HUES64 (cell line): ENCODE data around the gene GAS7.

Experiments used
- H3K27ac ChIP-seq: 2 replicates; pipeline ENCODE4 v1.7.0; 2013; ENCODE audit warnings: low read depth, low read length, inconsistent platforms
- H3K27me3 ChIP-seq: 2 replicates; pipeline ENCODE4 v1.6.1; 2013; ENCODE audit warnings: mild to moderate bottlenecking, low read length; ENCODE audit not compliant: insufficient read depth
- H3K36me3 ChIP-seq: 2 replicates; pipeline ENCODE4 v1.6.1; 2013; ENCODE audit warnings: mild to moderate bottlenecking, low read length; ENCODE audit not compliant: insufficient read depth
- H3K4me1 ChIP-seq: 2 replicates; pipeline ENCODE4 v1.6.1; 2013; ENCODE audit warnings: mild to moderate bottlenecking, low read length, moderate library complexity; ENCODE audit not compliant: insufficient read depth
- H3K4me3 ChIP-seq: 2 replicates; pipeline ENCODE4 v1.5.1; 2013; ENCODE audit warnings: mild to moderate bottlenecking, low read length, moderate library complexity
- H3K9ac ChIP-seq: 2 replicates; pipeline ENCODE4 v1.6.1; 2013; ENCODE audit warnings: mild to moderate bottlenecking, low read depth, low read length
- H3K9me3 ChIP-seq: 2 replicates; pipeline ENCODE4 v1.6.1; 2013; ENCODE audit warnings: low read depth, low read length; ENCODE audit not compliant: insufficient read depth
- WGBS: fragments of 150-250, 120-280 bp; methylation state at CpG from one replicate; pipeline ENCODE4 v1.1.7; 2013; ENCODE audit warnings: missing lambda C conversion rate; 5-methylcytosine and 5-hydroxymethylcytosine counted together

GAS7 gene

DNA sequence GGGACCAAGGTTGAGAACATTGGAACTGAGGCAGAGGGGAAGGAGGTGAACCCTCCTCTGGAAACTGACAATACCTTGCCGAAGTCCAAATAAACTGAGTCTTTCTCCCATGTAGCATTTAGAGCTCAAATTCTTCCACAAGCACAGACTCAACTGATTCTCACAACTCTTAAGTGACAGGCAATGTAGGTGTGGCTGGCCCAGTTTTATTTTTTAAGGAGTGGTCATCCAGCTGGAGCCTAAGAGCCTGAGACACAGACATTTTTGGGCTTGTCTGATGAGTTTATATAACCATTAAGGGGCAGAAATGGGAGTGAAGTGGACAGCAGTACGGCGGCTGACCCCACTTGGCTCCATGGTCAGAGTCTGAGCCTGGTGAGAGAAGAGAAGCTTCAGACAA lies 304.2 kb downstream of the GAS7 start:
- no peaks in the 10 kb centered on the region for H3K9me3 ChIP-seq
- no peak overlapping the region for H3K4me3 ChIP-seq
- no peak overlapping the region for H3K27ac ChIP-seq
- no peak overlapping the region for H3K9ac ChIP-seq
- no peaks in the 10 kb centered on the region for H3K36me3 ChIP-seq
- H3K27me3 ChIP-seq, result no peaks in the 10 kb centered on the region
- no peaks in the 10 kb centered on the region for H3K4me1 ChIP-seq
- WGBS, result 88% methylated on average over 3 of the region's 3 CpGs

DNA sequence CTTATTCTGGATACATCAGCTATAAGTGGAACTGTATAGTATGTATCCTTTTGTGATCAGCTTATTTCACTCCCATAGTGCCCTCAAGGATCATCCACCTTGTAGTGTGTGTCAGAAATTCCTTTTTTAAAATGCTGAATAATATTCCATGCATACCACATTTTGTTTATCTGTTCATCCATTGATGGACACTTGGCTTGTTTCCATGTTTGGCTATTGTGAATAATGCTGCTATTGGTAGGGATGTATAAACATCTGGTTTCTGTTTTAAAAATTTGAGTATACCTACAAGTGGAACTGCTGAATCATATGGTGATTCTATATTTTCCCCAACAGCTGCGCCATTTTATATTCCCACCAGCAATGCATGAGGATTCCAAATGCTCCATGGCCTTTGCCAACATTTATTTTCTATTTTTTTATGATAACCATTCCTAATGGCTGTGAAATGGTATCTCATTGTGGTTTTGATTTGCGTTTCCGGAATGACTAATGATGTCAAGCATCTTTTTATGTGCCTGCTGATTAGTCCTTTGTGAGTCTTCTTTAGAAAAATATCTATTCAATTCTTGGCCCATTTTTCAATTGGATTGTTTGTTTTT lies 304.9 kb downstream of the GAS7 start:
- H3K9me3 ChIP-seq, result no peaks in the 10 kb centered on the region
- WGBS, result 69% methylated on average over 3 of the region's 3 CpGs

DNA sequence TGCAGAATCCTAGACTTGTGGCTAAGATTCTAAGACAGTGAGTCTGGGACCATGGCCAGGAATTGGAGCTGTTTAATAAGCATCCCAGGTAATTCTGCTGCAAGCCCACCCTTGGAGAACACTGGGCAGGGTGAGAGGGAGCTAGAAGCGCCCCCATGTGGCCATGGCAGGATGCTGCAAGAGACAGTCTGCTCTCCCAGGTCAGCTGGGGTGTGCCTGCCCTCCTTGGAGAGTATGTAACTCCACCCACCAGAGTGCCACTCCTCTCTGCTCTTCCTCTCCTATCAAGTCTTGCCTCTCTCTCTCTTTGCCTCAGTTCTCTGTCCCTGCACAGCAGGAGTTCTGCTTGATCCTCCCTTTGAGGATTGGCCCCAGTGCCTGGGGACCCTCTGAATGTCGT lies 308.3 kb downstream of the GAS7 start:
- Histone ChIP-seq H3K27me3 (no peaks in the 10 kb centered on the region), H3K27ac (no peak overlapping the region), H3K4me1 (no peaks in the 10 kb centered on the region), H3K36me3 (no peaks in the 10 kb centered on the region), H3K4me3 (no peak overlapping the region), H3K9me3 (no peaks in the 10 kb centered on the region), H3K9ac (no peak overlapping the region)
- 14% methylated on average over 2 of the region's 2 CpGs for WGBS

More for the DNA sequence above, 304.9 kb downstream of the GAS7 start:
- no peak overlapping the region for H3K9ac ChIP-seq
- H3K4me1 ChIP-seq, result no peaks in the 10 kb centered on the region
- no peaks in the 10 kb centered on the region for H3K27me3 ChIP-seq
- H3K36me3 ChIP-seq, result no peaks in the 10 kb centered on the region
- H3K4me3 ChIP-seq, result no peak overlapping the region
- H3K27ac ChIP-seq, result no peak overlapping the region

DNA sequence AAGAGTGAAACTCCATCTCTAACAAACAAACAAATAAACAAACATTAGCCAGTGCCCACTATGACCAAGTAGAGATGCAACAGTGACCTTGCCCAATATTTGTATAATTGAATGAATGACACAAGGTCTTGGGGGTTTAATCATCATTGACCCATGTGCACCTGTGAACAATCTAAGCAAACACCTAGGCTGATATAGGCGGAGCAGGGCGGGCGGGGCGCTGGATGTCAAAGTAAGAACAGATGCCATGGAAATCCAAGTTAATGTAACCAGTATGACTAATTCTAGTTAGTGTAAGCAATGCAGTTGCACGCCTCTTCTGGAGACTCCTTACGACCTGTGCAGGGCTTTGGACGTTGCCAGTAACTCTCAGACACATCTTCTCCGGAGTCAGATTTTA lies 310.9 kb downstream of the GAS7 start:
- H3K36me3 ChIP-seq, result no peaks in the 10 kb centered on the region
- H3K9ac ChIP-seq, result no peak overlapping the region
- H3K9me3 ChIP-seq, result peaks cover 17% of the 10 kb centered on the region
- 95% methylated on average over 8 of the region's 8 CpGs for WGBS
- no peak overlapping the region for H3K27ac ChIP-seq
- H3K27me3 ChIP-seq, result no peaks in the 10 kb centered on the region
- H3K4me1 ChIP-seq, result no peaks in the 10 kb centered on the region
- H3K4me3 ChIP-seq, result no peak overlapping the region

DNA sequence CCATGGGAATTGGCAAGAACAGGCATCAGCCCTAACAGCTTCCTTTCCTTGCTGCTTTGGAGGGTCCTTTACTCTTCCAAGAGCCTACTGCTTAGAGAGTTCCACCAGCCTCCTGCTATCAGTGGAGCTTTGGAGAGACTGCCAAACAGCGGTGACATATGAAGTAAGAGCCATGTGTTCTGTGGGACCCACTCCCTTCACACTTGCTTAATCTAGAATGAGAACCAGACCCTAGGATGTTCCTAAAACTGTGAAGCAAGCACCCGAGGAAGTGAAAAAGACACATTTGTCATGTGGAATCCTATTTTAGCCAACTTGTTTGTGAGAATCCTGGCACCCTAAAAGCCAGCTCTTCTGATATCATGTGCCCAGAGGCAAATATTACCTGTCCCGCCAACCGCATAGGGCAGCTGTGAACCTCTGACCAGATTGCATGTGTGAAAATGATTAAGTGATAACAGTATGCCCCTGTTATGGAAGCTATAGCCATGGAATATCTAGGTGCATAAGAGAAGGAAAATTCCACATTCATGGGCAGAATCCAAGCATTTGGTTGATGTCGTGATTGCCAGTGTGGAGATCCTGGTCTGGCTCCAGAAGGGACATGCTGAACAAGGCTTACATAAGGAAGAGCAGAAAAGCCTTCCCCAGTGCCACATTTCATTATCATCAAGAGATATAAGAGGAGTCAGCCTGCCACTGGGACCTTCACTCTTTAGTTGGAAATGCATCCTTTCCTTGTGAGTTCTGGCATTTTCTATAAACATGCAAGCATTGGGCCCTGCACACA lies 312.1 kb downstream of the GAS7 start:
- Histone ChIP-seq H3K4me3 (no peak overlapping the region), H3K9ac (no peak overlapping the region), H3K9me3 (peaks cover 21% of the 10 kb centered on the region), H3K27me3 (no peaks in the 10 kb centered on the region), H3K36me3 (no peaks in the 10 kb centered on the region), H3K27ac (no peak overlapping the region), H3K4me1 (no peaks in the 10 kb centered on the region)
- 92% methylated on average over 5 of the region's 5 CpGs for WGBS

DNA sequence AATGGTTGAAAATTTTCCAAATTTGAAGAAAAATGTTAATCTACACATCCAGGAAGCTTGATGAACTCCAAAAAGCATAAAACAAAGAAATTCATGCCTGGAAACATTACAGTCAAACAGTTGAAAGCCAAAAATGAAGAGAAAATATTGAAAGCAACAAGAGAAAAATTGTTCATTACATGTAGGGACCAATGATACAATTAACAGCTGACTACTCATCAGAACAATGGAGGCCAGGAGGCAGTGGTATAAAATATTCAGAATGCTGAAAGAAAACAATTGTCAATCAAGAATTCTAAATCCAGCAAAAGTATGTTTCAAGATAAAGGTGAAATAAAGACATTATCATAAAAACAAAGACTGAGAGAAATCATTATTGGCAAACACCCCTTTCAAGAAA lies 315.0 kb downstream of the GAS7 start:
- no peaks in the 10 kb centered on the region for H3K27me3 ChIP-seq
- H3K9me3 ChIP-seq, result peaks cover 21% of the 10 kb centered on the region
- H3K4me3 ChIP-seq, result no peak overlapping the region
- no peaks in the 10 kb centered on the region for H3K4me1 ChIP-seq
- no peaks in the 10 kb centered on the region for H3K36me3 ChIP-seq
- no peak overlapping the region for H3K27ac ChIP-seq
- no peak overlapping the region for H3K9ac ChIP-seq

DNA sequence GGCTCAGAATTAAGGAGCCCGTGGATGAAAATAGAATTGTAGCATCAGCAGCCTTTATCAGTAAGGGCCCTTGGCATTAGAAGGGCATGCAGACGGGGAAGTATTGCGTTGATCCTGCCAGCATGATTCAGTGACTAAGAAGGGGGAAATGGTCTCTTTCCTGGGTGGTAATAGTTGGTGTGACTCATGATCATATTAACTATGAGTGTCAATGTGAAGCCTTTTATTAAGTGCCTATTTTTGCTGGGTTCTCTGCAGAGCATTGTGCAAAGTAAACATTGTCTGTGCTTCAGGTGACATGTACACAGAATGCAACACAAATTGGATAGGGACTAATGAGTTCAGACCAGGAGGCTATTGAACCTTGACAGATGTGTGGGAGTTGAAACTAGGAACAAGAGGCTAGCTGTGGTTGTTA lies 317.8 kb downstream of the GAS7 start:
- H3K4me1 ChIP-seq, result no peaks in the 10 kb centered on the region
- peaks cover 21% of the 10 kb centered on the region for H3K9me3 ChIP-seq
- H3K27ac ChIP-seq, result no peak overlapping the region
- no peaks in the 10 kb centered on the region for H3K27me3 ChIP-seq
- H3K36me3 ChIP-seq, result no peaks in the 10 kb centered on the region
- H3K4me3 ChIP-seq, result no peak overlapping the region
- no peak overlapping the region for H3K9ac ChIP-seq
- WGBS, result 93% methylated on average over 3 of the region's 3 CpGs

DNA sequence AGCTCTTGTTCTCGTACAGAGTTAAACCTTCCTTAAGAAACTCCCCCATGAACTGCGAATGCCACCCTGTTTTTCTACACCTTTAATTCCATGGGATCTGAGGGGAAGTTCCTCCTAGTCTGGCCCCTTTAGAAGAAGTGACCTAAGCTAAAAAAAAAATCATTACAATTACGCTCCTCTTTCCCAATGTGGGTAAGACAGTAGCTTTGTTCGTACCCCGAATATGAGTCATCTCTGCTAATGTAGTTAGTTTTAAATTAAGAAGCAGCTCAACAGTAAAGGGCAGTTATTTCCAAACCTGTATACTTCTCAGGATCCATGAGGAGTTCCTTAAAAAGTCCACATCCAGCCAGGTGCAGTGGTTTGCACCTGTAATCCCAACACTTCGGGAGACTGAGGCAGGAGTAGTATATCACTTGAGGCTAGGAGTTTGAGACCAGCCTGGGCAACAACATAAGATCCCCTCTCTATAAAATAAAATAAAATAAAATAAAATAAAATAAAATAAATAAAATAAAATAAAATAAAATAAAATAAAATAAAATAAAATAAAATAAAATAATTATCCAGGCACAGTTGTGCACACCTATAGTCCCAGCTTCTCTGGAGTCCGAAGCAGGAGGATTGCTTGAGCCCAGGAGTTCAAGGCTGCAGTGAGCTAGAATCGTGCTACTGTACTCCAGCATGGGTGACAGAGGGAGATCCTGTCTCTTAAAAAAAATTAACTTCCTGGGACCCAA lies 319.4 kb downstream of the GAS7 start:
- H3K4me3 ChIP-seq, result no peak overlapping the region
- no peaks in the 10 kb centered on the region for H3K27me3 ChIP-seq
- no peak overlapping the region for H3K9ac ChIP-seq
- WGBS, result 98% methylated on average over 7 of the region's 8 CpGs
- no peaks in the 10 kb centered on the region for H3K4me1 ChIP-seq
- H3K27ac ChIP-seq, result no peak overlapping the region
- H3K9me3 ChIP-seq, result peaks cover 15% of the 10 kb centered on the region
- no peaks in the 10 kb centered on the region for H3K36me3 ChIP-seq

DNA sequence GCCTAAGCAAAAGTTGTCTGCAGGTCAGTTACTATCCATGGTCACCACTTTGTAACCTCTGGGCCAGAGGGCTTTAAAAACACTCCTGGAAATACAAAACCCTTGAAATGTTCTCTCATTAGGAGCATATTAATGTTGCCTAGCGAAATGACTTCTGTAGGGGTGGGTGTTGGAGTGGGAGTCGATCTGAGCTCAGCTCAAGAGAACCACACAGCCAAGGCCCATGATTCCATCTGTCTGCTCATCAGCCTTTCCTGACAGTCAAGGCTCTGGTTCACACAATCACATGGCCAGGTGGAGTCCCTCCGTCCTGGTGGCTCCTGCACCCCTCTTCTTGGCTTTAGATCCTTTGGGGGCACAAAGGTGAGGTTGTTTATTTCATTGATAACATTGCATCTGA lies 320.1 kb downstream of the GAS7 start:
- Histone ChIP-seq H3K27ac (no peak overlapping the region), H3K36me3 (no peaks in the 10 kb centered on the region), H3K9ac (no peak overlapping the region), H3K4me1 (no peaks in the 10 kb centered on the region), H3K9me3 (peaks cover 9% of the 10 kb centered on the region), H3K27me3 (no peaks in the 10 kb centered on the region), H3K4me3 (no peak overlapping the region)
- WGBS, result 90% methylated on average over 3 of the region's 3 CpGs

DNA sequence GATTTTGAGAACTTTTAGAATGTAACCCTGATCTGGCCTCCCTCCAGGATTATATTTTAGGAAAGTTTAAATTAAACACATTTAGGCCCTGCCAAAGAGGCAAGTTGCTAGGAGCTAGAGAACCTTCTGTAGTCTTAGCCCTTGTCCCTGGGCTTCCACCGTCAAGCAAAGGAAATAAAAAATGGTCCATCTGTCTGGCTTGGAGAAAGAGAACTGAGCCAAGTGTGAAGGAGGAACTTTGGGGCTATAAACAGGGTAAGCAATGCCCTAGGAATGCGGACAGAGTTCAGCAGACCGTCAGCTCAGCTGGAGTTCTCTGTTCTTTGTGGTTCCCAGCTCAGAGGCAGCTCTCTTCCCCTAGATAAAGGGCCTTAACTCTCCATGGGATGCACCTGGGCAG lies 323.0 kb downstream of the GAS7 start:
- 52% methylated on average over 3 of the region's 3 CpGs for WGBS
- no peak overlapping the region for H3K4me3 ChIP-seq
- H3K4me1 ChIP-seq, result no peaks in the 10 kb centered on the region
- H3K9me3 ChIP-seq, result no peaks in the 10 kb centered on the region
- H3K9ac ChIP-seq, result no peak overlapping the region
- H3K36me3 ChIP-seq, result no peaks in the 10 kb centered on the region
- H3K27ac ChIP-seq, result no peak overlapping the region
- H3K27me3 ChIP-seq, result no peaks in the 10 kb centered on the region

DNA sequence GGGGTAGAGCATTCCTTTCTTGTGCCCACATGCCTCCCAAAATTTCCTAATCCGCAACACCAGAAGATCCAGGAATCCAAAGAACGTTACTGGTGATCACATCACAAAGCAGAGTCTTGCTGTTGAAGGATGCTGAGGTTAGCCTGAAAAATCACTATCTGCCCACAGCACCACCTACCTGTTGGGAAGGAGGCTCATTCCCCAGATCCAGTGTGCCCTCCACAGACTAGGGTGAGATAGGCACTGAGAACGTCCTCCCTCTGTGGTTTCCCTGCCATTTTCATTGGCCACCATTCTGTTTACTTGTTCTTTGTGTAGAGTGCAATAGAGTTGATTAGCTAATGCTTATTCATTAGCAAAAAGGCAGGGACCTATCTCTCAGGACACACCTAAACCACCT lies 323.7 kb downstream of the GAS7 start:
- Histone ChIP-seq H3K27ac (no peak overlapping the region), H3K27me3 (no peaks in the 10 kb centered on the region), H3K36me3 (no peaks in the 10 kb centered on the region), H3K9me3 (no peaks in the 10 kb centered on the region), H3K9ac (no peak overlapping the region), H3K4me1 (no peaks in the 10 kb centered on the region), H3K4me3 (no peak overlapping the region)
- WGBS, result 90% methylated on average over 3 of the region's 3 CpGs
